Vagina (tissue), 2 donors: Measurements from ENCODE around the gene CUX1. TPM values are rescaled to one million over a fixed set of nuclear protein-coding genes. Genes with fewer than 3 reads are reported as not detected.

ENCODE experiments used
- DNase-seq, 2 donors: peaks; one replicate each; pipeline ENCODE4 v3.0.0-alpha.2; 2017; ENCODE audit errors: extremely low spot score in 2 of 2
- H3K27ac ChIP-seq: fragments of 200-600 bp; sonication (generic); one replicate; pipeline ENCODE4 v1.5.1; 2019
- H3K27me3 ChIP-seq: fragments of 200-600 bp; sonication (generic); one replicate; pipeline ENCODE4 v1.5.1; 2019
- H3K36me3 ChIP-seq, 2 donors: fragments of 200-600 bp; sonication (generic); one replicate each; pipeline ENCODE4 v1.5.1; 2017 to 2019
- H3K4me1 ChIP-seq: fragments of 200-600 bp; sonication (generic); one replicate; pipeline ENCODE4 v1.5.1; 2019
- H3K4me3 ChIP-seq, 2 donors: fragments of 200-600 bp; sonication (generic); 1 replicate in 1 of 2; 2 replicates in 1 of 2; pipeline ENCODE4 v1.5.1; 2016 to 2019
- H3K9me3 ChIP-seq: fragments of 200-600 bp; sonication (generic); one replicate; pipeline ENCODE4 v1.5.1; 2019
- POLR2A ChIP-seq, 2 donors: fragments of 450-650 bp; IDR thresholded peaks; one replicate each; pipeline ENCODE4 v1.6.1; 2017; ENCODE audit warnings: antibody characterized with exemption in 2 of 2, mild to moderate bottlenecking in 2 of 2, moderate library complexity in 2 of 2
- POLR2AphosphoS5 ChIP-seq, 2 donors: sonication (generic); formaldehyde crosslinking; IDR thresholded peaks; one replicate each; pipeline ENCODE4 v1.9.0; 2017; ENCODE audit warnings: antibody characterized with exemption in 2 of 2, mild to moderate bottlenecking in 2 of 2, low read depth in 1 of 2; ENCODE audit not compliant: insufficient read depth in 1 of 2
- intact Hi-C: fragments of 100-400 bp; cut with DNase I; formaldehyde crosslinking; loops from one replicate; pipeline ENCODE4 v1.15.1; 2023
- total RNA-seq: library from RNA; depleted of rRNA; stranded (reverse); fragments of >200 nt; gene quantifications from one replicate; pipeline ENCODE4 v1.2.3, GENCODE V29; 2016
- TF ChIP-seq, protein P1 (sequence below), 3 experiments: fragments of 450-650 bp in 2 of 3; fragments of 200-600 bp in 1 of 3; sonication (generic) in 1 of 3; IDR thresholded peaks; one replicate each; pipeline ENCODE4 v1.5.1; 2017 to 2019; ENCODE audit warnings: antibody characterized with exemption in 3 of 3, mild to moderate bottlenecking in 2 of 3, moderate library complexity in 2 of 3

Gene CUX1
- total RNA-seq, 1 donor from 2014 or later, result 65.3 TPM

GRCh38 chr7:102075126-102075525 lies 257.7 kb downstream of the CUX1 start:
- H3K4me1 ChIP-seq, result no peaks in the 10 kb centered on the region
- H3K9me3 ChIP-seq, result no peaks in the 10 kb centered on the region
- H3K36me3 ChIP-seq, result peaks cover 0 to 19% of the 10 kb centered on the region in 2 donors
- H3K27me3 ChIP-seq, result no peaks in the 10 kb centered on the region
- TF ChIP-seq POLR2A (IDR thresholded peaks at IDR 0.05), result no peak
- no peak for TF ChIP-seq POLR2AphosphoS5 (IDR thresholded peaks at IDR 0.05; ENCODE audit: insufficient read depth in 1 of 2, low read depth in 1 of 2)
- TF ChIP-seq, protein P1, sequence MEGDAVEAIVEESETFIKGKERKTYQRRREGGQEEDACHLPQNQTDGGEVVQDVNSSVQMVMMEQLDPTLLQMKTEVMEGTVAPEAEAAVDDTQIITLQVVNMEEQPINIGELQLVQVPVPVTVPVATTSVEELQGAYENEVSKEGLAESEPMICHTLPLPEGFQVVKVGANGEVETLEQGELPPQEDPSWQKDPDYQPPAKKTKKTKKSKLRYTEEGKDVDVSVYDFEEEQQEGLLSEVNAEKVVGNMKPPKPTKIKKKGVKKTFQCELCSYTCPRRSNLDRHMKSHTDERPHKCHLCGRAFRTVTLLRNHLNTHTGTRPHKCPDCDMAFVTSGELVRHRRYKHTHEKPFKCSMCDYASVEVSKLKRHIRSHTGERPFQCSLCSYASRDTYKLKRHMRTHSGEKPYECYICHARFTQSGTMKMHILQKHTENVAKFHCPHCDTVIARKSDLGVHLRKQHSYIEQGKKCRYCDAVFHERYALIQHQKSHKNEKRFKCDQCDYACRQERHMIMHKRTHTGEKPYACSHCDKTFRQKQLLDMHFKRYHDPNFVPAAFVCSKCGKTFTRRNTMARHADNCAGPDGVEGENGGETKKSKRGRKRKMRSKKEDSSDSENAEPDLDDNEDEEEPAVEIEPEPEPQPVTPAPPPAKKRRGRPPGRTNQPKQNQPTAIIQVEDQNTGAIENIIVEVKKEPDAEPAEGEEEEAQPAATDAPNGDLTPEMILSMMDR (IDR thresholded peaks at IDR 0.05), result no peak
- no peak overlapping the region for H3K4me3 ChIP-seq
- intact Hi-C loops, result no loop called here
- no peak for DNase-seq
- H3K27ac ChIP-seq, result no peak overlapping the region

- no peak for TF ChIP-seq POLR2AphosphoS5 (IDR thresholded peaks at IDR 0.05; ENCODE audit: insufficient read depth in 1 of 2, low read depth in 1 of 2)
- H3K4me1 ChIP-seq, result no peaks in the 10 kb centered on the region
- no peak overlapping the region for H3K4me3 ChIP-seq
- intact Hi-C loops, result no loop called here
- H3K36me3 ChIP-seq, result peaks cover 0 to 14% of the 10 kb centered on the region in 2 donors
- no peak overlapping the region for H3K27ac ChIP-seq
- H3K27me3 ChIP-seq, result no peaks in the 10 kb centered on the region
- no peak for DNase-seq
- H3K9me3 ChIP-seq, result no peaks in the 10 kb centered on the region
These were observed 258.2 kb downstream of the CUX1 start for GRCh38 chr7:102075553-102076135.

DNA sequence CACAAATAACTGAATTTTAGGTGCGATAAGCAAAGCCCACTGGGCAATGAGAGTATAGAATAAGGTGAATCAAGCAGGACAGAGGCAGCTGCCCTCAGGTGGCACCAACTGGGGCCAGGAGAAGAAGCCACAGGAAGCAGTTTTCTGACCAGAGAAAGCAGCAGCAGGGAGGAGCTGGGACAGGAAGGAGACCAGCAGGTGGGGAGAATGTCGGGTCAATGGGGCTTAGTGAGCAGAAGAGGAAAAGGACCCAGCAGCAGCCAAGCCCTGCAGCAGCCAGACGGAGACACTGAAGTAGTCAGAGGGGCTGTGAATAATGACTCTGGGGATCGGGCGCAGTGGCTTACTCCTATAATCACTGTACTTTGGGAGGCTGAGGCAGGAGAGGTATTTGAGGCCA lies 259.7 kb downstream of the CUX1 start:
- Histone ChIP-seq H3K27ac (no peak overlapping the region), H3K9me3 (no peaks in the 10 kb centered on the region), H3K36me3 (peaks cover 0 to under 1% of the 10 kb centered on the region in 2 donors), H3K4me3 (no peak overlapping the region), H3K4me1 (no peaks in the 10 kb centered on the region), H3K27me3 (no peaks in the 10 kb centered on the region)
- intact Hi-C loops, result no loop called here
- TF ChIP-seq, protein P1 (IDR thresholded peaks at IDR 0.05), result no peak
- TF ChIP-seq POLR2AphosphoS5 (IDR thresholded peaks at IDR 0.05; ENCODE audit: insufficient read depth in 1 of 2, low read depth in 1 of 2) (no peak), POLR2A (IDR thresholded peaks at IDR 0.05) (no peak)
- DNase-seq, result no peak

DNA sequence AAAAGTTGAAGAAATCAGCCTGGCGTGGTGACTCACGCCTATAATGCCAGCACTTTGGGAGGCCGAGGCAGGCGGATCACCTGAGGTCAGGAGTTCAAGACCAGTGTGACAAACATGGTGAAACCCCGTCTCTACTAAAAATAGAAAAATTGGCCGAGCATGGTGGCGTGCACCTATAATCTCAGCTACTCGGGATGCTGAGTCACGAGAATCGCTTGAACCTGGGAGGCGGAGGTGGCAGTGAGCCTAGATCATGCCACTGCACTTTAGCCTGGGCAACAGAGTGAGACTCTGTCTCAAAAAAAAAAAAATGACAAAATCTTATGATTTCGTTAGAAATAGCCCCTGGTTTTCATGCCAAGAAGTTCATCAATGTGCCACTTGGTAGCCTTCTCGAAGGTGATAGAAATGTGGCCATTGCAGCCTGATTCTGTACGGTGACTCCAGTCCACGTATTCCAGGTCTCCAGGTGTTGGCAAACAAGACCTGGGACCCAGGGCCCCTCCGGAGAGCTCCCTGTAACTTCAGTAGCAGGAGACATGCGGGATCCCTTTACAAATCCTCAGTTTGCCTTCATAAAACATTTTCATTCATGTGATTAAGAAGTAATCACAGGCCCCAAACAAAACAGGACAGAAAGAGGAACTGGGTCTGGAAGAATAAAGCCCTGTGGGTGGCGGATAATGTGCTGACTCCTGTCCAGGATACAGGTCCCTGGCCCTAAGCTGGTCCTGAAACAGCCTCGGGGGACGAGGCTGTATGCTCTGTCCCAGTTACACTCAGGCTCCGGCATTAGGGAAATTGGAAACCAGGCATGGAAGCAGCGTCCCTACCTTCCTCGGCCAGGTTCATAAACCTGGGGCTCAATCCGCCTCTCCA lies 262.0 kb downstream of the CUX1 start:
- H3K27me3 ChIP-seq, result no peaks in the 10 kb centered on the region
- DNase-seq, result no peak
- no peaks in the 10 kb centered on the region for H3K9me3 ChIP-seq
- no peaks in the 10 kb centered on the region for H3K36me3 ChIP-seq
- H3K4me3 ChIP-seq, result no peak overlapping the region
- no peaks in the 10 kb centered on the region for H3K4me1 ChIP-seq
- intact Hi-C loops, result no loop called here
- no peak overlapping the region for H3K27ac ChIP-seq
- TF ChIP-seq, protein P1 (IDR thresholded peaks at IDR 0.05), result no peak
- no peak for TF ChIP-seq POLR2A (IDR thresholded peaks at IDR 0.05)
- TF ChIP-seq POLR2AphosphoS5 (IDR thresholded peaks at IDR 0.05; ENCODE audit: insufficient read depth in 1 of 2, low read depth in 1 of 2), result no peak

GRCh38 chr7:102080019-102080433 lies 262.6 kb downstream of the CUX1 start:
- Histone ChIP-seq H3K9me3 (no peaks in the 10 kb centered on the region), H3K4me3 (no peak overlapping the region), H3K4me1 (no peaks in the 10 kb centered on the region), H3K36me3 (no peaks in the 10 kb centered on the region), H3K27ac (no peak overlapping the region), H3K27me3 (no peaks in the 10 kb centered on the region)
- intact Hi-C loops, result no loop called here
- DNase-seq, result no peak
- TF ChIP-seq POLR2AphosphoS5 (IDR thresholded peaks at IDR 0.05; ENCODE audit: insufficient read depth in 1 of 2, low read depth in 1 of 2), result no peak
- no peak for TF ChIP-seq POLR2A (IDR thresholded peaks at IDR 0.05)
- TF ChIP-seq, protein P1 (IDR thresholded peaks at IDR 0.05), result no peak
